Glomerular visceral epithelial cell (primary cell): ENCODE results near the gene ANO3.

ENCODE experiments used
- DNase-seq: peaks from one replicate; pipeline ENCODE4 v3.0.0-alpha.2; 2016; ENCODE audit errors: extremely low spot score

The ANO3 gene

DNA sequence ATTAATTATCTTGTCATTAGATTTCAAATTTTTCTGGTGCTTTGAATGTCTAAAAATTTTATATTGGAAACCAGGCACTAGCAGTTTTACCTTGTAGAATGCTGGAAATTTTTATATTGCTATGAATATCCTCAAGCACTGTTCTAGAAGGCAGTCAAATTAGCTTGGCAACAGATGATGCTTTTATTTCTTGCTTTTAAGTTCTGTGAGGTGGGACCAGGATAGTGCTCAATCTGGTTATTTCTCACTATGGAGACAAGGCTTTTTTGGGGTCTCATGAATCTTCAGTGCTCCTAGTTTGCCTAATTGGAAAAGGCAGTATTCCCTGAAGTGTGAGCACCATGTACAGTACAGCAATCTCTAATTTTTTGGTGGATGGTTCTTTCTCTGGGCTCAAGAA lies 27.1 kb downstream of the ANO3 start:
- DNase-seq: no peak

- DNase-seq: no peak
These were observed 33.4 kb downstream of the ANO3 start for GRCh38 chr11:26365284-26365683.

DNA sequence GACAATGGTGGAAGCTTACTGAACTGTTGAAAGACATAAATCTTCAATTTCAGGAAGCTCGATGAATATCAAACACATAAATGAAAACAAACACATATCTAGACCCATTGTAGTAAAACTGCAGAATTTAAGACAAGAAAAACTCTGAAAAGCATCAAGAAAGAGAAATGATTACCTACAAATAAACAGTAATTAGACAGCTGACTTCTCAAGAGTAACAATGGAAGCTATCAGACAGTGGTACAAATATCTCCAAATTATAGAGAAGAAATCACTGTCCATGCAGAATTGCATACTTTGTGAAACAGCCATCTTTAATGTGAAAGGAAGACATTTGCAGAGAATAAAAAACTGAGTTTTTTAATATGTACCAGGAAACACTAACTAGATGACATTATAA lies 45.7 kb downstream of the ANO3 start:
- DNase-seq: no peak

DNA sequence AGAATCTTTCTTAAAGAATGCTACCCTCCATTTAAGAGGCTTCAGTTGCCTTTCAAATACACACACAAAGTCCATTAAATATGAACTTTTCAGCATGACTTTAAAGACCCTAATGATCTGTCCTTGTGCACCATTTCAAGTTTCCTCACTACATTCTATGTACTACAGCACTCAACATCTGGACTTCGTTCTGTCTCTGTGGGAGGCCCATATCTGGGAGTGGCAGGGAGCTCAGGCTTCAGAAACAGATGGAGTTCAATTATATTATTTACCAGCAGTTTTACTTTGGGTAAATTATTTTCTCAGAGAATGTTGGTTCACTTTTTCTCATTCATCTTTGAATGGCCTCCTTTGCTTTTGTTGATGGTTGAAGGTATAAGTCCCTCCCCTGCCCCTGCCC lies 67.4 kb downstream of the ANO3 start:
- no peak for DNase-seq

DNA sequence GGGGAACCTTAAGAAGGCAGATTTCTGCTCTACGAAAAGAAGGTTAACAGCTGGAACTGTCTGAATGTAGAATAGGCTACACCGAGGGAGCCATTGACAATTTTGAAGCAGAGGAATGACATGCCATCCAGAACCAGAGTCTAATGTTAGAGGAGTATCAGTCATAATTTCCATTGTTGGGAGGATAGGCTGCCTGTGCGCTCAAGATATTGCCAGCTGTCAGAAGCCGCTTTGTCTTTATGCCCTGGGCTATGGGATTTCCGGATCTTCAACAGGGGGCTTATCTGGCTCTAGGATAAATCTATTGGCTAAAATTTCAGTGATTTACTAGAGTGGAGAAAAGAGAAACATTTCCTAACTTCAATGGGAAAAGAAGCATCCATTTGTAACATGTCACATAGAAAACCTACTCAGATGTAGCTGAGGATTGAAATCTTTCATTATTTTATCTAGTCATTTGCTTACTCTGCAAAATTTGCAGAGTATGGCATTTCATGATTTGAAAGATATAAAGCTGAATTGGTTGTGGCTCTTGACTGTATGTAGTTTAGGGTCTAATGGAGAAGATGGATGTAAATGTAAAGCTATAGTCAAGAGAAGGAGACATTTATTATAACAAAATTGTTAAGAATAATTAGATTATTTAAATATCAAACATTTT lies 78.9 kb downstream of the ANO3 start:
- no peak for DNase-seq

DNA sequence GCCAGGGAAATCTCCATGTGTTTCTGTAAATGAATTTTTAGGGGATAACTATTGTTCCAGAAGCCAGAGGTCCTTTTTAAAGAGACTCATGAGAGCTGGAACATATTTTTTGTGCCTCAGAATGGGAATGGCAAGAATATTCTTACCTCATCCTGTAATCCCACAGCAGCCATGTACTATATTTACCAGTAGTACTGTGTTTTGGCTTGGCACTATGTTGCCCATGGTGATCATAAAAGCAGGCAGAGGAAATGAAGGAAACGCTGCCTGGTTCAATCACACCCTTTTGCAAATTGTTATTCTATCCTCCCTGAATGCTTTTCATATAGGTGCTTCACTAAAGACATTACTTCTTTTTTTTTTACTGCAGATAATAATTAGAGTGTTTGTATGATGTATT lies 81.0 kb downstream of the ANO3 start:
- DNase-seq: no peak

GRCh38 chr11:26418386-26418912 lies 86.5 kb downstream of the ANO3 start:
- DNase-seq: no peak

DNA sequence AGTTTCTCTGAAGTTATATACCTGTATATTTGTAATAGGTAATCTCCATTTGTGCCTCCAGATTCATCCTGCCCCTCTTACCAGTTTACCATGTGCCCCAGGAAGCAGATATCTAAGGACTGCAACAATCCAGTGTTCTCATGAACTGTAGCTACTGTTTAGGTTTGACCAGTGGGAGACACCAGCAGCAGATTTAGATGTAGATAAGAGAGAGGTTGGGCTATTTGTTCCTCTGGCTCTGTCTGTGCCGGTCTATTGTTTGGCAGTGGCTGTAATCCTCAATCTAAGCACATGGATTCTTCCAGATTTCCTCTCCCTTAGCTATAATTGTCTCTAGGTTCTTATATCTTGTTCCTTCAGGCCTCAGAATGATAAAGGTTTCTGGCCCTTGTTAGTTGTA lies 88.4 kb downstream of the ANO3 start:
- no peak for DNase-seq

- DNase-seq: no peak
These were observed 92.3 kb downstream of the ANO3 start for GRCh38 chr11:26424255-26424654.

DNA sequence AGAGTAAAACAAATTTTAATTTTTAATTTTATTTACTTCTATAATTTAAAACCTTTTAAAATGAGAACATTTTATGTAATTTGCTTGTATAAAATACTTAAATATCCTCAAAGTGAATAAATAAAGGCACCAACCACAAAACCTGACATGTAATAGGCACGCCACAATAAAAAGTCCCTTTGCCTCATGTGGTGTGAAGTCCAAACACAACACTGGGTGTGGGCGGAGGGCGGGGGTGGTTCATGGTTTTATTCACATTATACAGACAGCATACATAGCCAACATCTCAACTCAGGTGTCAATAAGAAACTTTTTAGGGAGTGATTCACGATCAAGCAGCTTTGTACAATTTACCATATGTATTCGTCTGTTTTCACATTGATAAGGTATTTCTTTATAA lies 107.9 kb downstream of the ANO3 start:
- no peak for DNase-seq

GRCh38 chr11:26442131-26442530 lies 110.2 kb downstream of the ANO3 start:
- no peak for DNase-seq

DNA sequence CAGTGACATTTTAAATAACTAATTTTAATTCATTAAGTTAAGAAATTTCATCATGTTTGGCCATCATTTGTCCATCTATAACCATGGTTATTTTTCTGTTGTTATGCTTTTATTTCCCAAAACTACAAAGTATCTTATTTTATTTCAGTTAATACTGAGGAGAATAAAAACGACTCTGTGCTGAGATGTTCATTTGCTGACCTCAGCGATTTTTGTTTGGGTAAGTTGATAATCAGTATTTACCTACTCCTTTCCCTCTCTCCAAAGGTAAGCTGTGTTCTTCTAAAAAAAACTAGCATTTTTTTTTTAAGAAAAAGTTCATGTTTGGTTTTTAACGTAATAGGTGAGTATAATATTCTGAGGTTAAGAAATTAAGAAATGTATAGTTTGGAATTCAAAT lies 111.7 kb downstream of the ANO3 start:
- DNase-seq: no peak

DNA sequence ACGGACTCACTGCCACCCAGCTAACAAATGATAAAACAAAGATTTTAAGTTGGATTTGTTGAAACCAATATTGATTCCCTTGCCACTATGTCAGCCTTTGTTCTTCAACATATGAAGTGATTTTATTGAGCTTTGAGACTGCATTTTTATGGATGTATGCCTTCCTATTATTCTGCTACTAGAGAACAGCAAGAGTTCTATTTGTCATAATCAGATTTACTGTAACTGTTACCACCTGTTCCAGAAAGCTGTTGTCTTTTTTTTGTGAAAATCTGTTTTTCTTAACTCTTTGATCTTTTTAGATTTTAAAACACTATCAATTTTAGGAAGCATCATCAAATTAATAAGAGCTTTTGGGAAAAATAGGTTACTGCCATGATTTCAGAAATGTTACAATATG lies 125.7 kb downstream of the ANO3 start:
- DNase-seq: no peak

DNA sequence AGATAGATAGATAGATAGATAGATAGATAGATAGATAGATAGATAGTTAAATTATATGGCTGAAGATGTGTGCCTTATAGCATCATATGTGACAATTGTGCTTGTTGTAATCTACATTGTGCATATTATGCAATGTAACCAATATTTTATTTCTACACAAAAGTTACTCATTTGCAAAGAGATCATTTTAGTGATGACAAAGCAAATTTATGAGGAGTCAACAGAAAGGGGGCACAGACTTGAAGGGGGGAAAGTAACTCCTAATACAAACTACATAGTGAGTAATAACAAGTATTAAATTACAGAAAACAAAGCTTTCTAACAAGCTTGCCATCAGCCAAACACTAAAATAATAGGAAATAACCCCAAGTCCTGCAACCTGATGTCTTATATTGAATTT lies 133.3 kb downstream of the ANO3 start:
- DNase-seq: no peak

- no peak for DNase-seq
These were observed 135.6 kb downstream of the ANO3 start for GRCh38 chr11:26467506-26467905.

DNA sequence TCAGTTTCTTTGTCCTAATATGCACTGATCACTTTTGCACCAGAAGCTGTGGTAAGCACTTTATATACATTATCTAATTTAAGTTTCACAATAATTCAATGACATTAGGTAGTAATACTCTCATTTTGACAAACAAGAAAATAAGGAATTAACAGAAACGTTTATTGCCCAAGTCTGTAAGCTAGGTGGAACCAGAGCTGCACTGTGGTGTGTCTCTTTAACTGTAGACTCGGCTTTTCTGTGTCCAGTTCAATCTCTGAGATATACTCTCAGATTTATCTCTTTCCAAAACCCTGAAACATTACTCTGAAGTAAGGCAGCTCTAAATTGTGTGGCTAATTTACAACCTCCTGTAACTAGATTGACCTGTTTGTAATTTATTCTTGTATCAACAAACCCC lies 139.1 kb downstream of the ANO3 start:
- DNase-seq: no peak

- no peak for DNase-seq
These were observed 141.6 kb downstream of the ANO3 start for GRCh38 chr11:26473216-26474194.

DNA sequence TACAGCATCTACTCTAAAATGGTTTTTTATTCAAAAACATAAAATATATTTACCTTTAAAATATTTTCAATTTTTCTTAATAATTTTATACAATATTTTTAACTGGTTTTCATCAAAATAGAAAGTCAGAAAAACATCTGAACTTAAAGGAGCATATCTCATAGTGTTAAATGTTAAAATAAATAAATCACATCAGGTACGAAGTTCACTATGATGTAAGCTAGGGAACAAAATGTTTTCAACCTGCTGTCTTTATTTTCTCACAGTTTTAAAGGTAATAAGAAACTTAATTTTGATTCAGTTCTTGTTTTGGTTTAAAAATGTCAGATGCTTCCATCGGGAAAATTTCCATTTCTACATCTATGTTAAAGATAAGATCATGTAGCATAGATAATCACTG lies 142.5 kb downstream of the ANO3 start:
- no peak for DNase-seq

DNA sequence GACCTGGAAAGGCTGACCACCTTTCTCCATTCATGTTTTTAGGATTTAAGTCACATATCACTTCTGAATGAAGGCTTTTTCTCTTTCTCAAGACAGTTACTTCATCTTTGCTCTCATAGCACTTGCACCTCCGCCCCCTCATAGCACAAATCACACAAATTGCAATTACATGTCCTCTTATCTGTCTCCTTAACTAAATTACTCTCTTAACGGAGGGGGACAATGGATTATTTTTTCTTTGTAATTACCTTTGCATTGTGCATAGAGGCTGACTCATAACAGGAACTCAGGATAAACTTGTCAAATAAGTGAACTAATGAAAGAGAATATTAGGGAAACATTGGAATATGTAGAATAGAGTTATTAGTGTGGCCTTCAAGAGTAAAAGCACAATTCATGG lies 145.5 kb downstream of the ANO3 start:
- no peak for DNase-seq

DNA sequence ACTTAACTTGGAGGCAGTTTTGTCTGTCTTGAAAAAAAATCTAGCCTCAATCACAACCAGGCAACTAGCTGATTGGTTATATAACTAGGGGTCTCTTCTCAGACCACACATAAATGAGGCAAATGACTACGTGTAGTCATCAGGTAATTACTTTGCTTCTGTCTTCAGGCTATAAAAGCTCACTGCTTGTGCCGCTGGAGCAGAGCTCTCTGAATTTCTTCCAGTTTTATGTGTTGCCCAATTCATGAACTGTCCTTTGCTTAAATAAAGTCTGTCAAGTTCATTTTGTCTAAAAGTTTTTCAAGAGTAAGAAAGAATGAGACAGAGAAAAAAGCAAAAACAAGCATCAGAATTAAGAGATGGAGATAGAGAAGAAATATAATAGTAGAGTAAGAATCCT lies 146.8 kb downstream of the ANO3 start:
- no peak for DNase-seq

DNA sequence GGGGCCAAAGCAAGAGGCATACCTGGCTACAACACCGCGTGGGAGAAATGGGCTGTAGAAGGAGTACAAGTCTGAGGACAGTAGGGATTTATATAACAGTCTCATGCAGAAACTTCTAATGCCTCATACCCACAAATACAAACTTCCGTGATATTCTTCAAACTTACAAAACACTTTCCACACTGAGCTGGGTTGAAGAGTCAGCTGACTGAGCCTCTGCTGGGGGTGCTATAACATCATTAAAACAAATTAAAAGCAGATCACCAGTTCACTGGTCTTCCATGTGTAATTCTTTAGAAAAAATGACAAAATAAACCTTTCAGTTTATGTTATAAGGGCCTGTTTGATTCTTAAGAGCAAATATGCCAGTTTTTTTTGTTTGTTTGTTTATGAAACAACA lies 148.1 kb downstream of the ANO3 start:
- DNase-seq: no peak

DNA sequence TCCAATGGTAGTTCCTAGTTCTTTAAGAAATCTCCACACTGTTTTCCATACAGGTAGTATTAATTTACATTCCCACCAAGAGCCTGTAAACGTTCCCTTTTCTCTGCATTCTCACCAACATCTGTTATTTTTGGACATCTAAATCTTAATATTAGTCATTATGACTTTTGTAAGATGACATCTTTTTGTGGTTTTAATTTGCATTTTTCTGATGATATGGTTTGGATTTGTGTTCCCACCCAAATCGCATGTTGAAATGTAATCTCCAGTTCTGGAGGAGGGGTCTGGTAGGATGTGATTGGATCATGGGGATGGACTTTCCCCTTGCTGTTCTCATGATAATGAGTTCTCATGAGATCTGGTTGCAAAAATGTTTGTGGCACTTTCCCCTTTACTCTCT lies 151.2 kb downstream of the ANO3 start:
- no peak for DNase-seq

- no peak for DNase-seq
These were observed 158.6 kb downstream of the ANO3 start for GRCh38 chr11:26490546-26490945.
